ENCODE measurements around the gene TP63.
"Not testable (repeated sequence)": the region's sequence is repeated elsewhere in the genome, so short reads cannot be mapped to it uniquely, and the experiment has no call there.

Gene TP63

DNA sequence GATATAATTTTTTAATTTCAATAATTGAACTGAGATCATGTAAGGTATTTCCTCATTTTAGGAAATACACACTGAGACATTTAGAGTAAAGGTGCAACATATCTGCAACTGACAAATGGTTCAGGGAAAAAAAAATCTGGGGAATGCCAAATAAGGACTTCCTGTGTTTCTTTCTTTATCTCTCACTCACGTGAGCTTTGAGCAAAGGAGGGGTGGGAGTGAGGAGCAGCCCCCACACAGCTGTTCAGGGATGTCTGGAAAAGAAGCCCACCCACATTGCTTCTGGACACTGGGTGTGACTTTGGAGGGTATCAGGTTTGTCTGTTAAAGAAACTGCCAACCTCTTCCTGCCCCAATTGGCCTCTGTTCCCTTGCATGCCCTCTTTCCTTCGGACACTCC, 5.6 kb upstream of the TP63 start:
- DNase-seq (ENCODE audit: low spot score), result no peak

DNA sequence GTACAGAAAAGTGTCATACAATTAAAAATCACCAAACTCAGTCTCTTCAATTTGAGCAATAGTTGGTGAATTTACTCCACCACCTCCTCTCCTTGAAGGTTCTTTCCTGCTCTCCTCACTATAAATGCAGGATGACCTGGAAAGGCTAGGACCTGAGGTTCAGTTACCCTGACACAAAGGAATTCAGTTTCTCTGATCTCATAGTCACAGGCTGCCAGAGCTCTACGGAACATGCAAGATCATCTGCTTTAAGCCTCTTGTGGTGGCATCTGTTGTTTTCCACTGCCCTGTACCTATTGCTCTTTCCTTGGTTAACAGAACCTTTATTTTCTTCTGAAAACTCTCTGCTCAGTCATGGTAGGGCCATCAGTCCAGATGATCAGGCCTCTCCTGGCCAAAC, 4.9 kb upstream of the TP63 start:
- no peak for DNase-seq (ENCODE audit: low spot score)

DNA sequence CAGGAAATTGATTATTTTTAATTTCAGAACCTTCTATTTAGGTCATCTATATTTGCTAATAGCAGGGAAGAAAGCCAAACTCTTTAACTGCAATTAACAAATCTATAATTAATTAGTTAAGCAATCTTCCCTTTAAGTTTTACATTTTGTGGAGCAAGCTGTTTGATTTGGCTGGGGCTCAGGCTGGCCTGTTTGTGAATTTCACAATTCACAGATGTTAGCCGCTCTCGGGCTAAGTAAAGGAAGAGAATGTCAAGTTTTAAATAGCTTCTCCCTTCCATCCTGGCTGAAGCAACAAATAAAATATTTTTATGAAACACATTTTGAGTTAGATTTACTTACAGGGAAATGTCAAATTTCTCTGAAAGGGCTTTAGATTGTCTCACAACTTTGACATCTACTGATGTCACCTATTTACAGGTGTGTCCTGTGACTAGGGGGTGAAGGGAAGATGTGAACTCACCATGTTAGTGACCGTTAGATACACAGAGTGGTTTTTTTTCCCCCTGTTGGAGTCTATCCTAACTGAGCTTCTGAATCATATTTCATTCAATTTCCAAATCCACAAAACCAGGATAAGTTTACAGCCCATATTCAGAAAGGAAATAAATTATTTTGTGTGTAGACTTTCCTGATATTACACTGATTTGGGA, 1.3 kb upstream of the TP63 start:
- no peak for DNase-seq (ENCODE audit: low spot score)

DNA sequence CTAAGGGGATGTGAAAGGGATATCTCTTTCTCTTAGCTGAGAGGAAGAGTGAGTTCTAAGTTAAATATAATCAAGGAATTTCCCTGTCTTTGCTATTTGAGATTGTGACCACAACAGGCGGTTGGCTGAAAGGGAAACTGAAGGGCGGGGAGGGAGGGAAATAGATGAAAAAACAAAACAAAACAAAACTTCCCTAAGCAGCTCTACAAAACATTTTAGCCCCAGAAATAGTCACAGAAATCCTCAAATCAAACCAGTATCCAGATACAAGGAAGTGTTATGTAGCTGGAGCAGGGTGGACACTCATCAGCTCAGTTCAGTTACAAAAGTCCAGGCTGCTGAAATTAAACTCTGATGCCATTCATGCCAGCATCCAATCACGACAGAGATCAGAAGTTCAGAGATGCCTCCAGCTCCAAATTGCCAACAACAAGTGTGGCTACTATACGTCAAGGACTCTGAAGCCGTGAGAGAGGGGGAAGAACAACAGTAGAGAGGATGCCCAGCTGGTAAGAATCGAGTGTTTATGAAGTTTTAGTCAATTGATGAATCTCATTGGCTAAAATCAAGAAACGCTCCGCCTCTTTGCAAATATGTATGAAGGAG, 319 bp upstream of the TP63 start:
- DNase-seq (ENCODE audit: low spot score), result no peak

DNA sequence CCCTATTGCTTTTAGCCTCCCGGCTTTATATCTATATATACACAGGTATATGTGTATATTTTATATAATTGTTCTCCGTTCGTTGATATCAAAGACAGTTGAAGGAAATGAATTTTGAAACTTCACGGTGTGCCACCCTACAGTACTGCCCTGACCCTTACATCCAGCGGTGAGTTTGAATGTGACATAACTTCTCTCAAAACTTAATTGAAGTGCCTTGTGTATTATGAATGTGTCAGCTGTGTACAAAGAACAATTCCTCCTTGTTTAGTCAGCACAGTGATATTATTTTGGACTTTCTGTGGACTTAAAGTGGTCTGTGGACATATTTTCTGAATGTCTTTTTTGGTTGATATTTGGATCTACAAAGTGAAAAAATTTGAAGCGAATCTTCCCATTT, 220 bp downstream of the TP63 start:
- DNase-seq (ENCODE audit: low spot score), result no peak

DNA sequence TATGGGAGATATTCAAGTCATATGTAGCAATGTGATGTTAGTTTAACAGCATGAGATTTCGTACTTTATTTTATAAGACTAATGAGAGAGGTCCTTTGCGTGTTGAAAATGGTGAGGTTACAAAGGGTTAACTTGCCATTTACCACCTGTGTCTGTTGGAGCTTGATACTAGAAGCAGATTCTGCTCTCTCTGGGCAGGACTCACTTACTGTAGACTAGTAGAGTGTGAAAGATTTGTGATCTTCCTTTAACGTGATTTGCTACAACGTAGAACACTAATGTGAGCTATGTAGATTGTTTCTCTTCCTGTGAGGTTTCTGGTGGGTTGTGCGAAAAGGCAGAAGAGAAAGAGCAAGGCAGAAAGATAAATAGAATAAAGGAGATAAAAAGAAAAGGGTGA, 1.1 kb downstream of the TP63 start:
- no peak for DNase-seq (ENCODE audit: low spot score)

DNA sequence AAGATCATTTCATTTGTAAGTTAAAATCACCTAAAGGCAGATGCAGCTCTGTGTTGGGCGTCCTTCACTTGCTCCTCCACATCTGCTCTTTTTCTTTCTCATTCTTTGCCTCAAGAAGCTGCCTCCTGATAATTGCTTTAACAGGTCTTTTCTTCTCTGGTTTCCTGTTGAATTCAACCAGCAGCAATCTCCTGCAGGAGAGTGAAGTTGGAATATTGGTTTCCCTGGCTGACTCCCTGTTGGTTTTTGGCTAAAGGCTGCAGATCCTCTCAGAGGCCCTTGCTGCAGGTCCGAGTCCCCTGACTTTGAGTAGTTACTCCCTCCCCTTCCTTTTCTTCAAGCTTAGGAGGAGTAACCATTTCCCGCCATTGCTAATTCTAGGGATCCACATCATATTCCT, 4.2 kb downstream of the TP63 start:
- no peak for DNase-seq (ENCODE audit: low spot score)

DNA sequence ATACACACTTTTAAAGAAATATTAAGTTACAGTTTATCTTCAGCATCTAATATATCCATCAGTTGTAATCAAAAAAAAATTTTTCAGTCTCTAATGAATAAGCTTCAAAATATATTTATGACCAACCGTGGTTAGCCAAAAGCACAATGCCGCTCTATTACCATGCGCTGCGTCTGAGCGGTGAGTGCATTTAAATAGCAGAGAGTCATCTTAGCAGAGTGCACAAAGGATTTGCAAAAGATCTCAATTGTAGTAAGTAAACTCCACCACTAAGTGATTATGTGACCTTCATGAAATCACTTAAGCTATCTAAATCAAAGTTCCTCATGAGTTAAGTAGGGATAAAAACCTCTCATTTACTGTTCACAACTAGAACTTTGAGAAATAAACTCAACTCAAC, 4.9 kb downstream of the TP63 start:
- DNase-seq (ENCODE audit: low spot score), result no peak

DNA sequence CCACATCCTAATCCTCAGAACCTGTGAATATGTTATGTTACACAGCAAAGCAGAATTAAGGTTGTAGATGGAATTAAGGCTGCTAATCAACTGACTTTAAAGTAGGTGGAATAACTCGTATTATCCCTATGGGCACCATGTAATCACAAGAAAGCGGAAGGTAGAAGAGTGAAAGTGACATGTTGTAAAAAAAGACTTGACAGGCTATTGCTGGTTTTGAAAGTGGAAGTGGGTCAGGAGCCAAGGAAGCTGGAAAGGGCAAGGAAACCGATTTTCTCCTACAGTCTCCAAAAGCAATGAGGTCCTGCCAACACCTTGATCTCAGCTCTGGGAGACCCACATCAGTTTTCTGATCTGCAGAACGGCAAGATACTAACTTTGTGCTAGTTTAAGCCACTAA, 6.6 kb downstream of the TP63 start:
- DNase-seq (ENCODE audit: low spot score), result no peak

DNA sequence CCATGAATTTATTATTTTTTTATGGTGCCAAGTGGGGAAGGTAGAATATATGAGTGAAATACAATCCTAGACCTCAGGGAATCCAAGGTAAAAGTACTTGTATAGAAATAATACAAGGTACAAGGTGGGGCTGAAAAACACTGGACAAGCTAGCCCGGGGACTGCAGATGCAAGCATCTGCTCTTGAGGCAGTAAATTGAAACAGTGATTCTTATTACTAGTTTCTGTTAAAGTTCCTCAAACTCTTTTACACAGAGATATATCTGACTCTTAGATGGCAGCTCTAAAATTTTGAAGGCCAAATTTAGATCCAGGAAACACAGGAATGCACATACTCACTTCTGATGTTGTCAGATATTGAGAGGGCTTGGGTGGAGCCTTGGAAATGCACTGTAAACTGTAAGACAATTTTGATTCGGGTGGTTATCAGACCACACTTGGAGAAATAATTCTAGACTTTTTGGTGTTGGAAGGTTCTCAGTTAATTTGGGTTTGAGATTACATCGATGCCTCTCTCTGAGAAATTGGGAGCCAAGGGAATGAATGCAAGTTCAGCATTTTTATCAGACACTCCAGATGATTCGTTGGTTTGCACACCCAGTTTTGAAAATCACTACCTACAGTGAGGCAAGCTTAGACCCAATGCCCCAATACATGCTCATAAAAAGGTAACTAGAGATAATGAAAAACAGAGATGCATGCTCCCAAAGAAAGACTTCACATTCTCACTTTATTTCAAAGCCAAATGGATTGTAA, 7.3 kb downstream of the TP63 start:
- DNase-seq (ENCODE audit: low spot score), result no peak

DNA sequence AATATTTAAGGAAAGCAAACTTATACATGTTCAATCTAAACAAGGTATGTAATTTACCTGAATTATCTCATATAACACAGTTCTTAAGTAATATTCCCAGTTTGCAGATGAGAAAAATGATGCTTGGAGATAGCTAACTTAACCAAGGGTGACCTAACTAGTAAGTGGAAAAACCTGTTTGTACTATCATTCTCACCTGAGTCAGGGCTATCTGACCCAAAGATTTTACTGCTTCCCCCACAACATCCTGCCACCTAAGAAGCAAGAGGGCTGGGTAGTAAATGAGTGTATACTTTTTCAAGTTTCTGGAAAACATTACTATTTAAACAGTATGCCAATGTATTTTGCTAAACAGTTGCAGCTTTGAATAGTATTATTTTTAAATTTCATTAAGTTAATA, 10.6 kb downstream of the TP63 start:
- DNase-seq (ENCODE audit: low spot score), result no peak

DNA sequence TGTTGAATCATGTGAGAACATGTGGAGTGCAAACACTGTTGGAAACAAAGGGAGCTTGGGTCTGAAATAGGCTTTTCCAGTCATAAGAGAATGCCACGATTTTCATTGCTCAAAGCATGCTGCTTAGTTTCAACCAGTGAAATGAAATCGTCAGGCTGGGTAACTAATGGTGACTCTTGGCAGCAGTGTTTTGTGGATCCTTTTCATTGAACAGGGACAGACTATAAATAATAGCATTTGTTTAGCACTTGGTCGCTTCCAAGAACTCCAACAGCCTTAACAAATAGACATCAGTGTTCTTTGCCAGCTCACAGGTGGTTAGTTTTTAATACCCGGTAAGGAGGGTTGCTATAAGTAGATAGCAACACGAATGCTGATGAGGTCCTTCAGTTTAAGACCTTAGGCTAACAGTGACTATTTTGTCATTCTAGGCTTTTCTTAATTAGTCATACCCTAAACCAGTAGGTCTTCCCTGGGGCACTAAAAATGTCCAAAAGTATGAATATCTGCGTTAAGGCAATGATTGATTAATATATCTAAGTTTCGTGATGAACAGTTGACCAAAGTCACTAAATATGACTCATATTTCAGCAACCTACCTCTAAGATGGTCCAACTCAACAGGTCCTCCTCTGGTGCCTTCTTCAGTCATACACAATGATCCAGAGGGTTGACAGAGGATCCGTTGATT, 15.8 kb downstream of the TP63 start:
- no peak for DNase-seq (ENCODE audit: low spot score)

DNA sequence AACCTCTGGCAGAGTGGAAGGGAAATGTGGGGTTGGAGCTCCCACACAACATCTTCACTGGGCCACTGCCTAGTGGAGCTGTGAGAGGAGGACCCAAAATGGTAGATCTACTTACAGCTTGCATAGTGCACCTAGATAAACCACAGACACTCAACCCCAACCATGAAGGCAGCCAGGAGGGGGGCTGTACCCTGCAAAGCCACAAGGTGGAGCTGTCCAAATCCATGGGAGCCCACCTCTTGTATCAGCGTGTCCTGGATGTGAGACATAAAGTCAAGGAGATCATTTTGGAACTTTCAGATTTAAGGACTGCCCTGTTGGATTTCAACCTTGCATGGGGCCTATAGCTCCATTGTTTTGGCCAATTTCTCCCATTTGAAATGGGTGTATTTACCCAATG, 20.9 kb downstream of the TP63 start:
- no peak for DNase-seq (ENCODE audit: low spot score)

DNA sequence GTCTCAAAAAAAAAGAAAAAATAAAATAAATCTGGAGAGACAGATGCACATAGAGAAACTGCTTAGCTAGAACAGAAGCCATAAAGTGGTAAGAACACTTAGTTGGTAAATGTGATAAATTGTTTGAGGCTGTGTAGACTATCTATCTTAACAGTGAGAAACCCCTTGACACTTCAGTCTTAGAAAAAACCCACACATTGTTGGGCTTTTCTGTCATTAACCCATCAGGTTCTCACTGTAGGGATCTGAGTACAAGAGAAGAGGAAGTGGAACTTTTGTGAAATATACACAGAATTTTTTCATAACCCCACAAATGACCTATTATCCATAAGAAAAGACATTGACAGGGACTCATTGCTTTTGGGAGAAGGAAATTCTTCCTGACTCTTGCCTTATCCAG, 24.4 kb downstream of the TP63 start:
- no peak for DNase-seq (ENCODE audit: low spot score)

DNA sequence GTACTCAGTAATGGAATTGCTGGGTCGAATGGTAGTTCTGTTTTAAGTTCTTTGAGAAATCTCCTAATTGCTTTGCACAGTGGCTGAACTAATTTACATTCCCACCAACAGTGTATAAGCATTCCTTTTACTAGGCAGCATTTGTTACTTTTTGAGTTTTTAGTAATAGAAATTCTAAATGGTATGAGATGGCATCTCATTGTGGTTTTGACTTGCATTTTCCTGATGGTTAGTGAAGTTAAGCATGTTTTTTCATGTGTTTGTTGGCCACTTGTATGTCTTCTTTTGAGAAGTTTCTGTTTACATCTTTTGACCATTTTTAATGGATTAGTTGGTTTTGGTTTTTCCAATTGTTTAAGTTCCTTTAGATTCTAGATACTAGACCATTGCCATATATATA, 28.4 kb downstream of the TP63 start:
- no peak for DNase-seq (ENCODE audit: low spot score)

DNA sequence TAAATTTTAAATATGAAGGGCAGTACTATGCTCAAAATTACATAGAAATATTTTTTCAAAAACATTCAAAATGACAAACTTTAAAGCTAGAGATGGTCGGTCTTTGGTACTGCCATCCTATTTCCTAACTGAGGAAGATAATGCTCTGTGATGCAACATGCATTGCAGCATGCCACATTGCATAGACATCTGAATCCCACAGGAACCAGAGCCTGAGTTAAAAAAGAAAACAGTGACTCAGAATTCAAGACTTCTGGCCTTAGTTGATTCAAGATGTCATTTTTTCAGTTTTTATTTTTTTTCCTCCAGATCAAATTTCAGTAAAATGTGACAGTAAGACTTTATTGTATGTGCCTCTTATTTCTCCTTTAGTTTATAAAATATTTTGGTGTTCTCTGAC, 33.1 kb downstream of the TP63 start:
- DNase-seq (ENCODE audit: low spot score), result peak; percentile 54

DNA sequence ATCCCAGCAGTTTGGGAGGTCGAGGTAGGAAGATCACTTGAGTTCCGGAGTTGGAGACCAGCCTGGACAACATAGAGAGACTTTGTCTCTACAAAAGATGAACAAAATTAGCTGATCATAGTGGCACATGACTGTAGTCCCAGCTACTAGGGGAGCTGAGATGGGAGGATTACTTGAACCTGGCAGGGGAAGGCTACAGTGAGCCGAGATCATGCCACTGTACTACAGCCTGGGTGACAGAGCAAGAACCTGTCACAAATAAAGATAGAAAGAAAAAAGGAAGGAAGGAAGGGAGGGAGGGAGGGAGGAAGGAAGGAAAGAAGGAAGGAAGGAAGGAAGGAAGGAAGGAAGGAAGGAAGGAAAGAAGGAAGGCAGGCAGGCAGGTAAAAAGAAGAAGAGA, 41.2 kb downstream of the TP63 start:
- not testable (repeated sequence) for DNase-seq (ENCODE audit: low spot score)

DNA sequence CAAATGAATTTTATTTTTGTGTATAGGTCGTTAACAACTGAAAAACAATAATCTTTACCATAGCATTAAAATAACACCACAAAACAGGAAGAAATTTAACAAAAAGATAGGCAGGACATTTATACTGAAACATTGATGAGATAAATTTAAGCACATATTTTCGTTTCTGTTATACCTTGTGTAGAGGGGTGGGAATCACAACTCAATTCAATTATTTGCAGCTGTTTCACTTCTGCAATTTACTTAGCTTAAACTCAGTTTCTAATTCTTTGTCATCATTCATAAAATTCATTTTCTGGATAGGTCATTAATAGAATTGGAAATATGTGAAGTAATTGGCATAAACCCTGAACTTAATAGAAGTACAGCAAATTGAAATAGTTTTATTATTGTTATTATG, 42.3 kb downstream of the TP63 start:
- DNase-seq (ENCODE audit: low spot score), result no peak

DNA sequence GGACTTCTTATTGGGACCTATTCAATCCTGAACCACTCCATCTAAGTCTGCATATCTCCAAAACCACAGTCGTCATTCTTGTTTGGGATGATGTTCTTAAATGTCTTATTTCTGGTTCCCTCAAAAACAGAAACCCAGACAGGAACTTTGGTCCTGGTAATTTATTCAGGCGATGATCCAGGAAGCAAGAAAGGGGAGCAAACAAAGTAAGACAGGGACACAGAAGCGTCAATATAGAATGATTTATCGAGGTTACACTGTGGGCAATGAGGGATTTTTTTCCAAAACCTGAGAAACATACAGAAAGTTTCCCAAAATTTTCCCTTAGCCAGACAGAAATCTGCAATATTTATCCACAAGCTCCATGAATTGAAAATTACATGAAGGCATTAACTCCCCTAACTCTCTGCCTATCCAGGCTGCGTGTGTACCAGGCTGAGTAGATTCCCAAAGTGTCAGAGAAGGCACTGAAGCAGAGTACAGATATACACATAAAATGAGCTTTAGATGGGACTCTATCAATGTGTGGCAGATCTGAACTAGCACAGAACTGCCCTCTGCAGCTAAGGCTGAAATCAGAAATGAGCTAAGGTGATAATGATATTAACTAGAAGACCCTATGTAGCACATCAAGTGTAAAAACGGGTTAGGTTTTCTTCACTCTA, 43.2 kb downstream of the TP63 start:
- no peak for DNase-seq (ENCODE audit: low spot score)

DNA sequence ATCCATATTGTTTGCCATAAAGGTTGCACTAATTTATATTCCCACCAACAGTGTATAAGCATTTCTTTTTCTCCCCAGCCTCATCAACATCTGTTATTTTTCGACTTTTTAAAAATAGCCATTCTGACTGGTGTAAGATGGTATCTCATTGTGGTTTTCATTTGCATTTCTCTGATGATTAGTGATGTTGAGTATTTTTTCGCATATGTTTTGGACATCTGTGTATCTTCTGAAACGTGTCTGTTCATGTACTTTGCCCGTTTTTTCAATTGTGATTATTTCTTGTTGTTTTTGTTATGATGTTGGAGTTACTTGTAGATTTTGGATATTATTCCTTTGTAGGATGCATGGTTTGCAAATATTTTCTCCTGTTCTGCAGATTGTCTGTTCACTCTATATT, 46.5 kb downstream of the TP63 start:
- DNase-seq (ENCODE audit: low spot score), result no peak

DNA sequence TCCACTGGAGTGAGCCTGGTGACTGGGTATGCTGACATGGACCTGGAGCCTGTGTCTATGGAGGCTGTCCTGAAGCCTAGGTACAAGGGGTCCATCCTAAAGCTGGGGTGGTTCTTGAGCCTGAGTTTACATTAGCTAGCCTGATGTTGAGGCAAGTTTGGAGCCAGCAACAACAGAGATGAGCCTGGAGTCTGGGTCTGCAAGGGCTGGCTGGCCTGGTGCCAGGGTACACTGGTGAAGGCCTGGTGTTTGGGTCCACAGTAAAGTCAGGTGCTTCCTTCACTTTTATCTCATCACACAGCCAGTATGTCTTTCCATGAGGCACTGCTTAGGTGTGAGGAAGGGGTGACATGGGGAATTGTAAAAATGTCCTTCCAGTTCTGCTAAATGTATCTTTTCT, 49.5 kb downstream of the TP63 start:
- no peak for DNase-seq (ENCODE audit: low spot score)

DNA sequence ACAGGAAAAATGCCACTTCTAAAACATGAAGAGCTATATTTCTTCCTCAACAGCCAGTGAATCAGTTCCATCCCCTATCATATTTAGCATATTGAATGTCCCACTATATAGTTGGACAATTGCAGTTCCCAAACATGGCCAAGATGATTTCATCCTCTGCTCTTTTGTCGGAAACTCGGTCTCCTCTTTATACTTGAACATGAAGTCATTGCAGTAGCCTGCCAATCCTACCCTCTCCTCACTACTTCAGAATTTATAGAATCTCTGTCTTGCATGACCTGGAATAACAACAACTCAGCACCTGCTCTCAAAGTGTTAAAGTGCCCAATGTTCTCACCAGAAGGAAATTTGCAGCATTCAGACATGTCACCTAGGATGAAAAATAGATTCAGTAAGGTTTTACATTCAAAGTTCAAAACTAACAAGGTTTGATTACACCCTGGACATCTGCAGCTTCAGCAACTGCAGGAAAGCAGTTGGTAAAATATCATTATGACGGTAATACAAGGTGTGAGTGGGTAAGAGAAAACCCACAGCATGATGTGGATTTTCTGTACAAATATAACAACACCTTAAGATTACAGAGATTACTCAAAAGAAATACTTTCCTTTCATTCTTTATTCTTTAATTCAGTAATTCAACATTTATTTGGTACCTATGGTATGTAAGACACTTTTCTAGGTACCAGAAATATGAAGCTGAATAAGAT, 52.5 kb downstream of the TP63 start:
- no peak for DNase-seq (ENCODE audit: low spot score)
